Thoracic aorta (tissue), 2 donors: ENCODE measurements around the gene HEMGN. TPM values are rescaled to one million over a fixed set of nuclear protein-coding genes. Genes with fewer than 3 reads are reported as not detected.

Experiments
- ATAC-seq: fragments of 150-250 bp; one replicate; pipeline ENCODE4 v1.8.0; 2017; ENCODE audit warnings: low read depth; ENCODE audit not compliant: insufficient number of reproducible peaks, low FRiP score
- DNase-seq: peaks from one replicate; pipeline ENCODE4 v3.0.0-alpha.2; 2020; ENCODE audit warnings: low spot score
- H3K27ac ChIP-seq, 2 donors: fragments of 200-600 bp; sonication (generic); 1 replicate in 1 of 2; 2 replicates in 1 of 2; pipeline ENCODE4 v1.5.1; 2016; ENCODE audit warnings: mild to moderate bottlenecking in 2 of 2, moderate library complexity in 2 of 2
- H3K27me3 ChIP-seq: fragments of 200-600 bp; sonication (generic); replicated peaks from 2 replicates; pipeline ENCODE4 v1.6.0; 2016; ENCODE audit warnings: mild to moderate bottlenecking; ENCODE audit not compliant: insufficient read depth
- H3K36me3 ChIP-seq: fragments of 200-600 bp; sonication (generic); one replicate; pipeline ENCODE4 v1.5.1; 2016
- H3K4me1 ChIP-seq, 2 donors: fragments of 200-600 bp; sonication (generic); 1 replicate in 1 of 2; 2 replicates in 1 of 2; pipeline versions ENCODE4 v1.5.1 to v1.6.0; 2016; ENCODE audit warnings: low read depth in 2 of 2, mild to moderate bottlenecking in 1 of 2; ENCODE audit not compliant: control insufficient read depth in 1 of 2
- H3K4me3 ChIP-seq: fragments of 200-600 bp; sonication (generic); 2 replicates; pipeline ENCODE4 v1.5.1; 2016; ENCODE audit warnings: mild to moderate bottlenecking
- H3K9me3 ChIP-seq: fragments of 200-600 bp; sonication (generic); 2 replicates; pipeline ENCODE4 v1.5.1; 2016
- CTCF ChIP-seq: fragments of 200-600 bp; sonication (generic); IDR thresholded peaks from one replicate; pipeline ENCODE4 v1.5.1; 2019; ENCODE audit warnings: antibody characterized with exemption
- total RNA-seq, 2 donors: library from RNA; depleted of rRNA; stranded (reverse); fragments of >200 nt; gene quantifications; one replicate each; pipeline versions ENCODE4 v1.1.0 to v1.2.3, GENCODE V29; 2016

HEMGN gene
- total RNA-seq, 2 donors from 2014 or later, result 0.42 TPM; not detected in 1

- H3K27me3 ChIP-seq, result no peaks in the 10 kb centered on the region
- H3K4me1 ChIP-seq, result no peaks in the 10 kb centered on the region
- TF ChIP-seq CTCF, result no peak
- no peak overlapping the region for H3K4me3 ChIP-seq
- no peak for DNase-seq
- no peak for ATAC-seq
- H3K27ac ChIP-seq, result no peak overlapping the region
- no peaks in the 10 kb centered on the region for H3K9me3 ChIP-seq
- H3K36me3 ChIP-seq, result peaks cover 6% of the 10 kb centered on the region
Observed at GRCh38 chr9:97904725-97905124, 33.2 kb downstream of the HEMGN start.

- Histone ChIP-seq H3K36me3 (peaks cover 4% of the 10 kb centered on the region), H3K9me3 (no peaks in the 10 kb centered on the region), H3K27ac (no peak overlapping the region), H3K4me3 (no peak overlapping the region), H3K4me1 (no peaks in the 10 kb centered on the region), H3K27me3 (no peaks in the 10 kb centered on the region)
- ATAC-seq (no peak), DNase-seq (no peak)
- no peak for TF ChIP-seq CTCF
Observed at GRCh38 chr9:97903177-97903576, 34.8 kb downstream of the HEMGN start.

GRCh38 chr9:97900738-97901565 is 37.0 kb downstream of the HEMGN start:
- Histone ChIP-seq H3K27ac (no peak overlapping the region), H3K4me1 (no peaks in the 10 kb centered on the region), H3K36me3 (peaks cover 4% of the 10 kb centered on the region), H3K27me3 (no peaks in the 10 kb centered on the region), H3K4me3 (no peak overlapping the region), H3K9me3 (no peaks in the 10 kb centered on the region)
- no peak for DNase-seq
- peak; percentile 68 for TF ChIP-seq CTCF
- ATAC-seq, result no peak

- no peak for DNase-seq
- no peaks in the 10 kb centered on the region for H3K27me3 ChIP-seq
- no peaks in the 10 kb centered on the region for H3K4me1 ChIP-seq
- no peak for TF ChIP-seq CTCF
- H3K9me3 ChIP-seq, result no peaks in the 10 kb centered on the region
- ATAC-seq, result no peak
- H3K27ac ChIP-seq, result no peak overlapping the region
- H3K4me3 ChIP-seq, result no peak overlapping the region
- peaks cover 4% of the 10 kb centered on the region for H3K36me3 ChIP-seq
Observed at GRCh38 chr9:97900103-97900737, 37.8 kb downstream of the HEMGN start.

GRCh38 chr9:97895695-97896332 is 42.2 kb downstream of the HEMGN start:
- DNase-seq (no peak), ATAC-seq (no peak)
- H3K36me3 ChIP-seq, result no peaks in the 10 kb centered on the region
- no peaks in the 10 kb centered on the region for H3K27me3 ChIP-seq
- no peak overlapping the region for H3K27ac ChIP-seq
- TF ChIP-seq CTCF, result no peak
- H3K4me1 ChIP-seq, result no peaks in the 10 kb centered on the region
- no peak overlapping the region for H3K4me3 ChIP-seq
- H3K9me3 ChIP-seq, result no peaks in the 10 kb centered on the region
